GM19468 (cell line): ENCODE data around the gene EBP.
"Not testable (repeated sequence)": the region's sequence is repeated elsewhere in the genome, so short reads cannot be mapped to it uniquely, and the experiment has no call there.

ENCODE experiments used
- ATAC-seq: cut with Tn5 transposase; IDR thresholded peaks from one replicate; pipeline ENCODE4 v1.9.1; 2021; ENCODE audit warnings: mild to moderate bottlenecking, moderate library complexity, moderate number of reproducible peaks; ENCODE audit not compliant: unreplicated experiment; ENCODE audit errors: extremely low read depth

Gene EBP

DNA sequence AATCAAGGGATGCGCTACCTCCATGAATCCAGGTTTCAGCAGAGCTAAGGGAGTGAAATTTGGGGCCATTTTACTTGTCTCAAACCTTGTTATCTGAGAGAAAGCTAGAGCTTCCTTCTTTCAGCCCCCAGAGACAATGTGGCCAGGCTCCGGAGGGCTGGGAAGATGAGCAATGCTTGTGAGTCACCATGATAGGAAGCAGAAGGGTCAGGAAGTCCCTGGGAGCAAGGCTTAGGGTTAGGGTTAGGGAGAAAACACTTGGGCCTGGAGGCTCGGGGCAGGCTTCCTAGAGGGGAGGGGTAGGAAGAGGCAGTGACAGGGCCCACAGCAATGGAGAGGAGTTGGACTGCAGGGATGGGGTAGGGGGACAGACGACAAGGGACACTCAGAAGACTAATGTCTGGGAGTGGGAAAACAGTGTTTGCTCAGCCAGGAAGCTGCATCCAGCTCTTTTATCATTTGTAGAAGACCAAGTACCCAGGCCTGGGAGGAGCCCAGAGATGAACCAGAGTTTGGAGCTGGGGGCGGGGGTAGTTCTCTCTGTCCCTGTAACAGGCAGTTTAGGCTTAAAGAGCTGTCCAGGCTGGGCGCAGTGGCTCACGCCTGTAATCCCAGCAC is 29.2 kb upstream of the EBP start:
- ATAC-seq = no peak

DNA sequence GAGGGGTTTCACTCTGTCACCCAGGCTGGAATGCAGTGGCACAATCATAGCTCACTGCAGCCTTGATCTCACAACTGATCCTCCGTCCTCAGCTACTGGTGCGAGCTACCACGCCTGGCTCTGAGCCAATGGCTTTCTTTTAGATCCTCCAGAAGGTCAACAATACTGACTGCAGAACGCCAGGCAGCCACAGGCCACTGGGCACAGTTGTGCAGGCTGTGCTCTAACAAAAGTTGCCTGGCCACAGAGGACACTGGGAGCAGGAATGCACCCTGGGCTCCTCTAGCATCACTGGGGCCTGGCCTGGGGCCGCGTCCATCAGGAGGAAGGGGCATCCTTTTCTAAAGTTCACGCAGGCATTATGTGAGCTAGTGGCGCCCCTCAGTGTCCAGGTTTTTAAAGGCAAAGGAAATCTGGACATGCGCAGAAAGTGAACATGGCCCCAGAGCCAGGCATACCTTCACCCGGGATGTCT is 27.7 kb upstream of the EBP start:
- ATAC-seq = no peak

DNA sequence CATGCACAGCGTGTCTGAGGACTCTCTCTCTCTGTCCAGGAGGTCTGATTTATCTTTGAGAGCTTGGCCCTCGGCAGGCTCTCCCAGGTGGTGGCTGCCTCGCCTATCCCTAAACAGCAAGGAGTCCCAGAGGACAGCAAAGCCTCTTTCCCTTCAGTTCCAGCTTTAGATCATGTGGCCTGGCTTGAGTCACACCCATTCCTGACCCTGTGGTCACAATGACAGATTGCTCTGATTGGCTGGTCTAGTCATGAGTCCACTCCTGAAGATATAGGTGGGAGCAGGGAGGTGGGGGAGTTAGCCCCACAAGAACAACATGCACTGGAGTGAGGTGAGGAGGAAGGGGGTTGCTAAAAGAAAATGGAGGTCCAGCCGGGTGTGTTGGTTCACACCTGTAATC is 24.9 kb upstream of the EBP start:
- ATAC-seq = no peak

DNA sequence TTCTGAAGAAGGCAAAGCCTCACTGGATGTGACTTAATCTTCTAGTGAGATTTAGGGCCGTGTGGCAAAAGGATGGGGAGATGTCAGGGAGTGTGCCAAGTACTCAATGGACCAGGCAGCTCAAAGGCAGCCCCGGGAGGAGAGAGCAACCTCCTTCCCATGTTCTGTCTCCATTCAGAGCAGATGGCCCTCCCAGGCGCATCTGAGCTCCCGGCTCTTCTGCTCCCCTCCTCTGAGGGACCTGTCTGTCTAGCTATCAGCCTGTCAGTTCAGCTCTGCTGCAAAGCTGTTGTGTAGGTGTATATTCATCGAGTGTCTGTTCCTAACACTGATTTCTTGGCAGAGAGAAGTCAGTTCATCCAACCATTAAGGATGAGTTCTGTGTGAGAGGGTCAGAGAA is 23.7 kb upstream of the EBP start:
- no peak for ATAC-seq

DNA sequence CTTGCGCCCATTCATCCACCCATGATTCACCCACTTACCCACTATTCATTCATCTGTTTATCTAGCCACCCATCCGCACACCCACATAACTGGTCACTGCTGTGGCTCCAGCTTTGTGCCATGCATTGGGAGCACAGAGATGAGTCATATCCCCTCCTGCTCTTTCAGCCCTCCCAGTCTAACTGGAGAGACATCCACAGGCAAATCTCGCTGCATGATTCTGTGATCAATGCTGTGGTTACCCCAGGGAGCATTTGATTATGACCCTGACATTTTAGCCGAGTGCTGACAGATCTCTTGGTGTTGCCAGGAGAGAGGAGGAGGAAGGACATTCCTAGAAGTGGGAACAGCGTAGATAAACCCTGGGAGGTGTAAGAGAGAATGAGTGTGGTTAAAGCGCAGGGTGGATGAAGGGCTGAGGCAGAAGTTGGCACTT is 23.2 kb upstream of the EBP start:
- ATAC-seq = no peak

DNA sequence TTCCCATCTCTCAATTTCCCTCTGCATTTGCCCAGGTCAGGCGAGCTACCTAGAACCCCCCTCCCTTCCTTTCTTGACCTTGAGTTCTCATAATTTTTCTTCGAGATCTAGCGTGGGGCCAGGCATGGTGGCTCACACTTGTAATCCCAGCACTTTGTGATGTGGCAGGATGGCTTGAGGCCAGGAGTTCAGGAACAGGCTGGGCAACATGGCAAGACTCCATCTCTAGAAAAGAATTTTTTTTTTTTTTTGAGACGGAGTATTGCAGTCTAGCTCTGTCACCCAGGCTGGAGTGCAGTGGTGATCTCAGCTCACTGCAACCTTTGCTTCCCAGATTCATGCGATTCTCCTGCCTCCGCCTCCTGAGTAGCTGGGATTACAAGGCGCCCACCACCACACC is 17.3 kb upstream of the EBP start:
- no peak for ATAC-seq

DNA sequence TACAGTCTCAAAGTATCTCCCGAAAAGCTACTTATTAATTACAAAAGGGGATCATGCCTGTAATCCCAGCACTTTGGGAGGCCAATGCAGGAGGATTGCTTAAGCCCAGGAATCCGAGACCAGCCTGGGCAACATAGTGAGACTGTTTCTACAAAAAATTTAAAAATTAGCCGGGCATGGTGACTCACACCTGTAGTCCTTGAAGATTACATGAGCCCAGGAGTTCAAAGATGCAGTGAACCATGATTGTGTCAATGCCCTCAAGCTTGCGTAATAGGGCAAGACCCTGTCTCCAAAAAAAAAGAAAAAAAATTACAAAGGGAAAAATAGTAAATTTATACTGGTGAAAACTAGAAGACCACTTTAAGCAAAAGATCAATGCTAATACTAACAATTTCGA is 16.1 kb upstream of the EBP start:
- no peak for ATAC-seq

DNA sequence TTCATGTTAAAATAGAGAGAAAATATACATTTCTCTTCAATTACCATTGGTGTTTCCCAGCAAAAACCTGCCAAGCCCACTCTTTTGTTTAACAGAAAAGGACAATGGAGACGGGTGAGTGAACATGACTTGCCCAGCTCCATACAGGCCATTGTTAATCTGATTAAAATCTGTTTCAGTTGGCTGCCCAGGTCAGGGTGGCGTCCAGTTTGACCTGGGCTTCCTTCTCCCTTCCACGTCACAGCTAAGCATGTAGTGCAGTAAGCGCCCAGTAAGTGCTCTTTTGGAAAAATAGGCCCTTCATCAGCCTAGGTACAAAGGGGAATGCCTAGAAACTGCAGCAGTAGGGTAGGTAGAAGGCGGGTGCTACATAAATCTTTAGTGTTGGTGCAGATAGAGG is 14.4 kb upstream of the EBP start:
- no peak for ATAC-seq

DNA sequence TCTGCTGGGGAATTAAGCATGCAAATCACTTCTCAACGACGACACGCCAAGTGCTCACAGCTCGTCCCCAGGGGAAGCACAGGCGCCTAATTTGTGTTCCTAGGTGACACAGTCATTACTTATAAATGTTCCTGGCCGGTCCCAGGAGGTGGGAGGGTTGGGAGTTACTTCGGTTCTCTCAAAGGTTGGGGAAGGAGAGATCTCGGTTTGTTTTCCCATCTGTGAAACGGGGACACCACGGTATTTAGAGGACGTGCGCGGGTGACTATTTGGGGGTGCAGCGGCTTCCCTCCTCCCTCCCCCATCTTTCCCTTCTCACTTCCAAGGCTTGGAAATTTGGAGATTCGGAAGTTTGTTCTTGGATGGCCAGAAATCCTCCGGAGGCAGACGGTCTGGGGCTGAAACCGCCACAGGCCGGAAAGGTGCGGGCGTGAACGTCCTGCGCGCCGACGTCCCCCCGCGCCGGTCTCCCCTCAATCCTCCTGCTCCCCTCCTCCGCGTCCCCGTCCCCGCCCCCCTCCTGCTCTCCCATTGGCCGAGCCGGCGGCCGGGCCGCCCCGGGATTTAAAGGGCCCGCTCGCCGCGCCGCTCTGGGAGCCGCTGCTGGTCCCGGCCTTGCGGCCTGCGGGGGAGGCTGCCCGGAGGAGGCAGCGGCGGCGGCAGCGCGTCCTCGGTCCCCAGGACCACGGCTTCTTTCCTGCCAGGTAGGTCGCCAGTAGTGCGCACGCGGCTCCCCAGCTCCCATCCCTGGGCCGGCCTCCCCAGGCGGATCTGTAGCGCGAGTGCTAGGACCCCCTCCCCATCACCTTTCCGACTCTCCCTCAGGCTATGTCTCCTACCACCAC is 13.0 kb upstream of the EBP start, which contains the start of gene PORCN:
TSS of gene PORCN (plus strand) at position 593 of the 845 bp plus-strand sequence. CDS start 829 bp downstream, outside the sequence.
- peak; percentile 25 for ATAC-seq

DNA sequence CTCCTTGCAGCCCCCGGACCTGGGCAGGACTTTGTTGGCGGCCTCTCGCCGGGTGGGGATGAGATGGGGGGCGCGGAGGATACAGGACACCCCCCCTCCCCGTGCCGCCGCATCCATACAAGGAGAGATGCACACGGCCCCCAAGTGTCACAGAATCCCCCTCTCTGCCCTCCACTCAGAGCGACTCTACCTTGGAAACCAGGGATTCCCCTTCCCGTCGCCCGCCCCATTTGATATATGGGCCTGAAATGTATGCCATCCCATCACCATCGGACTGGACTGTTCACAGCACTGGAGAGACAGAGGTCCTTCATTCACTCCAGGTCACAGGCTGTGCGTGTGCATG is 12.4 kb upstream of the EBP start:
- ATAC-seq = no peak

DNA sequence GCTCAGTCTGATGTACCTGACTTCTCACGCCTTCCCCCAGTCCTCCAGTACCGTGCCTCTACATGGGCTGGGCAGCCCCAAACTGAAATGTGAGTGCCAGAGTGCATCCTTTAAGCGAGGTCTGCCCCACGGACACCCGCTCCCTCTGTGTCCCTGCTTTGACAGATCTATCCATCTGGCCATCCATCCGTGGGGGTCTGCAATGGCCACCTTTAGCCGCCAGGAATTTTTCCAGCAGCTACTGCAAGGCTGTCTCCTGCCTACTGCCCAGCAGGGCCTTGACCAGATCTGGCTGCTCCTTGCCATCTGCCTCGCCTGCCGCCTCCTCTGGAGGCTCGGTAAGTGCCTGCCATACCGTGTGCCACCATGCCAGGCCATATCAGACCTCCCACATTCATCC is 12.0 kb upstream of the EBP start:
- no peak for ATAC-seq

DNA sequence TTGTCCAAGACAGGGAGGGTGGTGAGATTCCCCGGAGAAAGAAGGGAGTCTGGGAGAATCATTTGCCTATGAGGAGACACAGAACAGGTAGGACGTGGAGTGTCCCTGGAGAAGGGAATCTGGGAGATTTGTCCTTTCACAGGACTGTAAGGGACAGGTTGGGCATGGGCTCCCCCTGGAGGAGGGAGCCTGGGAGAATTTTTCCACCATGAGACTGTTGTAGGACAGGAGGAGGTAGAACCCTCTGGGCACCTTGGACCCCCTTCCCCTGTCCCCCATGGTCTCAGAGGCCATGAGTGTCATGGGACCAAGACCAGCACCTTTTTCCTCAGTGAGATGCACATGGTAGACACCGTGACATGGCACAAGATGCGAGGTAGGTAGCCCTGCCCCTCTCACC is 10.0 kb upstream of the EBP start:
- ATAC-seq = no peak

DNA sequence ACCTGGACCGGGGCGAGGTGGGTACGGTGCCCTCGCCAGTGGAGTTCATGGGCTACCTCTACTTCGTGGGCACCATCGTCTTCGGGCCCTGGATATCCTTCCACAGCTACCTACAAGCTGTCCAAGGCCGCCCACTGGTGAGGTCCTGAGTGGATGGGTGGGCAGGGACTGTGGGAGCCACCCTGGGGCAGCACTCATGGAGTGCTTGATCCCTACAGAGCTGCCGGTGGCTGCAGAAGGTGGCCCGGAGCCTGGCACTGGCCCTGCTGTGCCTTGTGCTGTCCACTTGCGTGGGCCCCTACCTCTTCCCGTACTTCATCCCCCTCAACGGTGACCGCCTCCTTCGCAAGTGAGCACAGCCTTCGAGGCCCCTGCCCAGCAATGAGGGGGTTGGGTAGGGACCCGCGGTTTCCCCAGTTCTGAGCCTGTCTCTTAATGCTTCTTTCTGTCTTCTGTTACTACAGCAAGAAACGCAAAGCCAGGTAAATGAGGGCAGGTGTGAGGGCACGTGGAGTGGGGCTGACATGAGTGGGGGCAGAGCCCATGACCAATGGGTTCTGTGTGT is 9.2 kb upstream of the EBP start:
- no peak for ATAC-seq

DNA sequence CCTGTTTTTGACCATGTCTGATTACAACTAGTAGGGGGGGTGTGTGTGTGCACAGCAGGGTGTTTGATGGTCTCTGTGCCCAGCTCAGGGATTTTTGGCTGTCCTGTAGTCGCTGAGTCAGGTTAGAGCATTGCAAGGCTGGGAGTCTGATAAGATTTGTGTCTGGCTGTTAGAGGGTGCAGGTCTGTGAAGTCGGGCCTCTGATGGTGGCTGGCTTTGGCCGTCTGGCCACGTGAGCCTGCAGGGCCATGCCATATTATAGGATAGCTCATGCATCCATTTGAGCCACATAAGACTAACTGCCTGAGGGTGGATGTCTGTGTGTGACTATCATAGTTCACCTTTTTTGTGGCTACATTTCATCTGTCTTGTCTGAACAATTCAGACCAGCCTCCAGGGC is 7.9 kb upstream of the EBP start:
- ATAC-seq = no peak

DNA sequence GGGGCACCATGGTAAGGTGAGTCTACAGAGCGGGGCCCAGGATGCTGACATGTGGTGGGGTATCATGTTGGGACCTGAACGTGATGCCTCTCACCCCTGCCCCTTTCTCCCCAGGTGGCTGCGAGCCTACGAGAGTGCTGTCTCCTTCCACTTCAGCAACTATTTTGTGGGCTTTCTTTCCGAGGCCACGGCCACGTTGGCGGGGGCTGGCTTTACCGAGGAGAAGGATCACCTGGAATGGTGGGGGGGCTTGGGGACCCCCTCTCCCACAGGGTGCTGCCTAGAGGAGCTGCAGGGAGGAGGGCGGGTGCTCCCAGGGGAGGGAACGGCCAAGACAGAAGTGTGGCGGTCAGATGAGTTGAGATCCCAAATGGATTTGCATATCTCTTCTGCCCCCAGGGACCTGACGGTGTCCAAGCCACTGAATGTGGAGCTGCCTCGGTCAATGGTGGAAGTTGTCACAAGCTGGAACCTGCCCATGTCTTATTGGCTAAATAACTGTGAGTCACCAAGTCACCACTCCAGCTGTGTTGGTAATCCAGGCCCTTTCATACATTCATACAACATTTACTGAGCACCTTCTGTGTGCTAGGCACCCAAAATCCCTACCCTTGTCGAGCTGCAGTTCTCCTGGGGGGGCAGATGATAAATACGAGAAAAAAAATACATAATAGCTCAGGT is 7.3 kb upstream of the EBP start:
- no peak for ATAC-seq

DNA sequence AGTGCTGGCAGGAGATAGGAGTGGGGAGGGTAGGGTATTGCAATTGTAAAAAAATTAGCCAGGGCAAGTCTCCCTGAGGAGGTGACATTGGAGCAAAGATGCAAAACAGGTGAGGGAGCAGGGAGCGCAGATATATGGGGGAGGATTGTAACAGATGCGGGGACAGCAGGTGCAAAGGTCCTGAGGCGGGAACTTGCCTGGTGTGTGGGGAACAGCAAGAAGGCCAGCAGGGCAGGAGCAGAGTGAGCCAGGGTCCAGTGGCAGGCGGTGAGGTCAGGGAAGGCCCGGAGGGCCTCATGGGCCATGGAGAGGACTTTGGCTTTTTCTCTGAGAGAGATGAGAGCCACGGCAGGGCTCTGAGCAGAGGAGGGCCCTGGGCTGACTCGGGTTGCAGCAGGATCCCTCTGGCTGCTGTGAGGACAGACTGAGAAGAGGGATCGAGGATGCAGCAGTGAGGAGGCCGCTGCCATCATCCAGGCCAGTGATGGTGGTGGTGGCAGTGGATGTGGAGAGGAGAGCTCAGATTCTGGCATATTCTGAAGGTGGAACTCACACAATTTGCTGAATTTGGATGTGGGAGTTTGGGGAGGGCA is 6.6 kb upstream of the EBP start:
- ATAC-seq = no peak

DNA sequence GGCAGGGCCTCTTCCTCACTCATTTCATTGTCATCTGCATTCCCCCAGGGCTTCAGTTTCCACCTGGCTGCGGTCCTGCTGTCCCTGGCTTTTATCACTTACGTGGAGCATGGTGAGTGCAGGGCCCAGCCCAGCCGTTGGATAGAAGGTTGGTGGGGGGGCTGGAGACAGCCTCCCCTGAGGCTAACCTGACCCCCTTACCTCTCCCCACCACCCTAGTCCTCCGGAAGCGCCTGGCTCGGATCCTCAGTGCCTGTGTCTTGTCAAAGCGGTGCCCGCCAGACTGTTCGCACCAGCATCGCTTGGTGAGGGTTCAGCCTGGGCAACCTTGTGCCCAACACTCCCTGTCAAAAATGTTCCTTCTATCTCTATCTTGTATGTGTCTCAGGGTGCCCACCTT is 5.8 kb upstream of the EBP start:
- no peak for ATAC-seq

DNA sequence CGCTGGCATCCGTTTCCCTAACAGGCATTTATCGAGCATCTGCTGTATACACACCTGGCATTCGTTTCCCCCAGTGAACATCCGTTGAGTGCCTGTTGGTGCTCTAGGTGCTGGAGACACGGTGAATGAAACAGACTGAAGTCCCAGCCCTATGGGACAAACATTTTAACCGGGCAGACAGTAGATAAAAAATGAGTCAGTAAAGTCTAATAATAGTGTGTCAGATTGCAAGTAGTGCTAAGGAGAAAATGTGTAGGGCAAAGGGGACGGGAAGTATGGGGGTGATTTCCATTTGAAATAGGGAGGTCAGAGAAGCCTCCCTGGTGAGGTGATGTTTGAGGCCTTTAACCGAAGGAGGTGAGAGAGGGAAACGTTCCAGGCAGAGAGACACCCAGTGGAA is 5.3 kb upstream of the EBP start:
- ATAC-seq = no peak

DNA sequence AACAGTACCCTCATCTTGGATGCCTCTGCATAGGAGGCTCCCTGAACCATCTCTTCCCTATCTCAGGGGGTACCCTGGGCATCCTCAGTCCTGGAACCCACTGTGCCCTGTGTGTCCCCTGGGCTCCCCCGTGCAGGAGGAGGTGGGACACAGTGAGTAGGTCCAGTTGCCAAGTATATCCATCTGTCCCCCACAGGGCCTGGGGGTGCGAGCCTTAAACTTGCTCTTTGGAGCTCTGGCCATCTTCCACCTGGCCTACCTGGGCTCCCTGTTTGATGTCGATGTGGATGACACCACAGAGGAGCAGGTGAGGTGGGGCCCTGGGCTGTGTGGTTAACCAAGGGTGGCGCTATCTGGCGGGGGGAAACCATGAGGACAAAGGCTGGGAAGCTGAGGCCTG is 4.6 kb upstream of the EBP start:
- ATAC-seq = no peak

DNA sequence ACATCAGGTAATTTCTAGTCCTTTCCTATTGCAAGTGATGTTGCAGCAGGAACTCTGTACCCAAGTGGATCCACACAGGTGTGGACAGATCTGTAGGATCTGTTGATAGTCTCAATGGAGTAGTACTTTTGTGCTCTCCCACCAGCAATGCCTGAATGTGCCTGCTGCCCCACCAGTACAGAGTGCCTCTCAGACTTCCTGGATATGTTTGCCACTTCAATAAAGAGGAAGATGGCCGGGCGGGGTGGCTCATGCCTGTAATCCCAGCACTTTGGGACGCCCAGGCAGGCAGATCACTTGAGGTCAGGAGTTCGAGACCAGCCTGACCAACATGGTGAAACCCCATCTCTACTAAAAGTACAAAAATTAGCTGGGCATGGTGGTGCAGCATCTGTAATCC is 2.1 kb upstream of the EBP start:
- not testable (repeated sequence) for ATAC-seq

DNA sequence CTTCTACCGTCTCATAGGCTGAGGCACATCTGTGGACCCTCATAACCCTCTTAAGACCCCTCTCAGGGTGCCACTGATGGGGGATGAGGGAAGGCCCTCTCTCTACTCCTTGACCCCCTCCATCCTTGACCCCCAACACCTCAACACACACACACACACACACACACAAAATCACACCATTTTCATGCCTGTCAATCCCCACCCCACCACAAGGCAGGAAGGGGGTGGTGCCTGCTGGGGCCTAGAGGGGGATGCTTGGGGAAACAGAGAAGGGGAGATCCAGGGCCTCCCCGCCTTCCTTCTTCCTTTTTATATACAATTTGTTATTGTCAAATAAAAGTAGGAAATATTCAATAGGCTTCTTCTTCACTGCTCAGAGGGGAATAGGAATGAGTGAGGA is 1.2 kb upstream of the EBP start:
- ATAC-seq = no peak
